ENCODE results near the gene SNX33. TPM values are rescaled to one million over a fixed set of nuclear protein-coding genes. Genes with fewer than 3 reads are reported as not detected.
A peak's percentile ranks its signal among the peaks of the same experiment; 100 is the strongest.
"Not testable (repeated sequence)": the region's sequence is repeated elsewhere in the genome, so short reads cannot be mapped to it uniquely, and the experiment has no call there.

The SNX33 gene
- total RNA-seq, 1 experiment from 2014 or later, result 8.3 TPM

DNA sequence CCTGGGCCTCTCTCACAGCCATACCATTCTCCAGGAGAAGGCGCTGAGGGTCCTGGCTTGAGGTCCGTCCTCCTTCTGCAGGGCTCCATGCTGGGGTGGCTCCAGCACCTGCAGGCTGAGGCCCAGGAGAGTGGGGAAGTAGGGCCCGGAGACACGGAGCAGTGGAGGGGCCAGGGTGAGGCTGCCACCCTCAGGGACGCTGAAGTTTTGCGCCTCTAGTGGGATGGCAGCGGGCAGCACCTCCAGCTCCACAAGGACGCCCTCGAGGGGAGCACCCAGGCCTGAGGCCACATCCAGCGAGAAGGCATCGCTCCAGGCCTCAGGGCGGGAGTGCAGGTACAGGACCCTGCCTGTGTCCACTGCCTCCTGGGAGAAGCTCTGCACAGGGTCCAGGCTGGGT is 37.5 kb downstream of the SNX33 start (continued):
- no peak for TF ChIP-seq RAD21 (IDR thresholded peaks at IDR 0.05; ENCODE audit: low read depth)
- TF ChIP-seq SIN3A (IDR thresholded peaks at IDR 0.05; ENCODE audit: low read depth), result no peak

GRCh38 chr15:75686212-75686642 is 38.5 kb downstream of the SNX33 start:
- H3K79me2 ChIP-seq (ENCODE audit: insufficient read depth, low read length); H3K4me3 ChIP-seq (replicated peaks in 1 of 2; ENCODE audit: low read depth in 1 of 2, low read length in 2 of 2); H3K9ac ChIP-seq (ENCODE audit: low read length); H2AFZ ChIP-seq (ENCODE audit: low read depth, low read length, poor library complexity, severe bottlenecking); H3K9me2 ChIP-seq (ENCODE audit: insufficient read depth); H3K27me3 ChIP-seq (ENCODE audit: insufficient read depth, low read length); POLR2A ChIA-PET; H3K27ac ChIP-seq (ENCODE audit: low read depth, low read length); H3K36me3 ChIP-seq (ENCODE audit: control insufficient read depth in 1 of 2, insufficient read depth in 2 of 2, low read length in 2 of 2); H3K9me3 ChIP-seq (ENCODE audit: control insufficient read depth in 1 of 2, insufficient read depth in 1 of 2, low read depth in 1 of 2, low read length in 2 of 2); DNase-seq (ENCODE audit: low read depth, low spot score); BruUV-seq (replicated peaks); H4K20me1 ChIP-seq (ENCODE audit: insufficient read depth); H3K4me1 ChIP-seq (ENCODE audit: control insufficient read depth in 1 of 2, insufficient read depth in 2 of 2, low read length in 2 of 2); H3K4me2 ChIP-seq (ENCODE audit: low read length): not testable (repeated sequence)
- intact Hi-C loops (cut with micrococcal nuclease), result loop anchor here (1.0 kb wide), 1 partner anchor 116 kb away; no protein-coding TSS in a partner anchor
- peak; percentile 88 for ATAC-seq
- CTCF ChIA-PET, result interaction anchor here (0.6 to 0.8 kb wide), 17 partner anchors 8 to 540 kb away, joined by 3 to 20 read pairs (median 3); partner anchors contain the start of gene SNX33
- RAD21 ChIA-PET (ENCODE audit: low non-redundant PET in 1 of 2, low total read pairs in 2 of 2, uncharacterized antibody in 2 of 2, unreplicated experiment in 2 of 2), result interaction anchor here (0.6 to 2.0 kb wide), 7 partner anchors 52 to 474 kb away, joined by 3 to 8 read pairs (median 4); no protein-coding TSS in a partner anchor
- peak; percentile 67 to 73 (median 71); a peak in 5 of 6 replicates for TF ChIP-seq CTCF (IDR thresholded peaks at IDR 0.05 in 2 of 3, conservative IDR thresholded peaks at IDR 0.05 in 1 of 3; ENCODE audit: borderline replicate concordance in 1 of 3, insufficient read depth in 1 of 3, low read depth in 2 of 3, low read length in 2 of 3)
- TF ChIP-seq RAD21 (IDR thresholded peaks at IDR 0.05; ENCODE audit: low read depth), result peak; percentile 75
